ENCODE measurements around the gene PLXNA4.

Gene PLXNA4

GRCh38 chr7:132367004-132367403 lies 209.3 kb downstream of the PLXNA4 start:
- Histone ChIP-seq H2BK12ac (ENCODE audit: low read length in 2 of 2) (no peak overlapping the region), H3K9me3 (ENCODE audit: control insufficient read depth, low read length) (no peaks in the 10 kb centered on the region), H4K8ac (ENCODE audit: low read length) (no peak overlapping the region), H2BK15ac (ENCODE audit: low read depth, poor library complexity, severe bottlenecking) (no peak overlapping the region), H4K91ac (ENCODE audit: low read length) (no peak overlapping the region), H3K4me2 (ENCODE audit: low read length, poor library complexity, severe bottlenecking) (no peak overlapping the region), H2BK5ac (ENCODE audit: low read depth, low read length, poor library complexity, severe bottlenecking) (no peak overlapping the region), H3K4ac (ENCODE audit: low read depth in 1 of 2, low read length in 2 of 2) (no peak overlapping the region), H2BK120ac (ENCODE audit: low read depth, low read length) (no peak overlapping the region), H2AFZ (ENCODE audit: low read depth, low read length) (no peak overlapping the region), H3K23ac (ENCODE audit: low read length in 2 of 2) (no peak overlapping the region), H3K4me3 (ENCODE audit: insufficient read depth in 1 of 2, low read depth in 1 of 2, low read length in 2 of 2) (no peak overlapping the region), H2AK5ac (ENCODE audit: low read length, severe bottlenecking) (no peak overlapping the region), H3K27ac (ENCODE audit: low read length, poor library complexity, severe bottlenecking) (no peak overlapping the region), H3K18ac (ENCODE audit: low read depth in 1 of 2, low read length in 2 of 2) (no peak overlapping the region), H3K79me1 (replicated peaks; ENCODE audit: low read length, poor library complexity, severe bottlenecking) (no peaks in the 10 kb centered on the region), H3K27me3 (ENCODE audit: control insufficient read depth in 1 of 2, insufficient read depth in 1 of 2, low read length in 2 of 2) (peaks cover 0 to 3% of the 10 kb centered on the region in 2 experiments), H3K4me1 (ENCODE audit: control insufficient read depth, insufficient read depth, low read depth, low read length) (no peaks in the 10 kb centered on the region), H3K9ac (ENCODE audit: low read length) (no peak overlapping the region), H3K36me3 (ENCODE audit: control insufficient read depth in 1 of 2, insufficient read depth in 2 of 2, low read depth in 1 of 2, low read length in 2 of 2) (no peaks in the 10 kb centered on the region), H3K14ac (ENCODE audit: low read length in 2 of 2) (no peak overlapping the region)
- no peak for DNase-seq
- WGBS: 100% methylated on average over 1 of the region's 1 CpG

- Histone ChIP-seq H3K4me2 (ENCODE audit: low read length, poor library complexity, severe bottlenecking) (no peak overlapping the region), H3K9me3 (ENCODE audit: control insufficient read depth, low read length) (no peaks in the 10 kb centered on the region), H3K14ac (ENCODE audit: low read length in 2 of 2) (no peak overlapping the region), H3K4ac (ENCODE audit: low read depth in 1 of 2, low read length in 2 of 2) (no peak overlapping the region), H2BK12ac (ENCODE audit: low read length in 2 of 2) (no peak overlapping the region), H2BK5ac (ENCODE audit: low read depth, low read length, poor library complexity, severe bottlenecking) (no peak overlapping the region), H3K27ac (ENCODE audit: low read length, poor library complexity, severe bottlenecking) (no peak overlapping the region), H3K4me1 (ENCODE audit: control insufficient read depth, insufficient read depth, low read depth, low read length) (no peaks in the 10 kb centered on the region), H3K23ac (ENCODE audit: low read length in 2 of 2) (no peak overlapping the region), H3K27me3 (ENCODE audit: control insufficient read depth in 1 of 2, insufficient read depth in 1 of 2, low read length in 2 of 2) (peaks cover 0 to 2% of the 10 kb centered on the region in 2 experiments), H2AK5ac (ENCODE audit: low read length, severe bottlenecking) (no peak overlapping the region), H3K36me3 (ENCODE audit: control insufficient read depth in 1 of 2, insufficient read depth in 2 of 2, low read depth in 1 of 2, low read length in 2 of 2) (no peaks in the 10 kb centered on the region), H3K4me3 (ENCODE audit: insufficient read depth in 1 of 2, low read depth in 1 of 2, low read length in 2 of 2) (no peak overlapping the region), H3K9ac (ENCODE audit: low read length) (no peak overlapping the region), H3K18ac (ENCODE audit: low read depth in 1 of 2, low read length in 2 of 2) (no peak overlapping the region), H2BK120ac (ENCODE audit: low read depth, low read length) (no peak overlapping the region), H3K79me1 (replicated peaks; ENCODE audit: low read length, poor library complexity, severe bottlenecking) (no peaks in the 10 kb centered on the region), H4K8ac (ENCODE audit: low read length) (no peak overlapping the region), H2AFZ (ENCODE audit: low read depth, low read length) (no peak overlapping the region), H2BK15ac (ENCODE audit: low read depth, poor library complexity, severe bottlenecking) (no peak overlapping the region), H4K91ac (ENCODE audit: low read length) (no peak overlapping the region)
- no peak for DNase-seq
- 93% methylated on average over 5 of the region's 5 CpGs for WGBS
These were observed 212.0 kb downstream of the PLXNA4 start for GRCh38 chr7:132364226-132364625.

GRCh38 chr7:132362059-132362458 lies 214.2 kb downstream of the PLXNA4 start:
- no peak overlapping the region for H2BK5ac ChIP-seq (ENCODE audit: low read depth, low read length, poor library complexity, severe bottlenecking)
- no peak overlapping the region for H4K8ac ChIP-seq (ENCODE audit: low read length)
- H3K9me3 ChIP-seq (ENCODE audit: control insufficient read depth, low read length): no peaks in the 10 kb centered on the region
- H2BK12ac ChIP-seq (ENCODE audit: low read length in 2 of 2): no peak overlapping the region
- no peak overlapping the region for H3K4me3 ChIP-seq (ENCODE audit: insufficient read depth in 1 of 2, low read depth in 1 of 2, low read length in 2 of 2)
- no peak overlapping the region for H3K9ac ChIP-seq (ENCODE audit: low read length)
- H3K27ac ChIP-seq (ENCODE audit: low read length, poor library complexity, severe bottlenecking): no peak overlapping the region
- H3K79me1 ChIP-seq (replicated peaks; ENCODE audit: low read length, poor library complexity, severe bottlenecking): no peaks in the 10 kb centered on the region
- no peak overlapping the region for H4K91ac ChIP-seq (ENCODE audit: low read length)
- H3K36me3 ChIP-seq (ENCODE audit: control insufficient read depth in 1 of 2, insufficient read depth in 2 of 2, low read depth in 1 of 2, low read length in 2 of 2): no peaks in the 10 kb centered on the region
- no peak for DNase-seq
- H3K4ac ChIP-seq (ENCODE audit: low read depth in 1 of 2, low read length in 2 of 2): no peak overlapping the region
- H3K14ac ChIP-seq (ENCODE audit: low read length in 2 of 2): no peak overlapping the region
- no peak overlapping the region for H3K23ac ChIP-seq (ENCODE audit: low read length in 2 of 2)
- no peak overlapping the region for H3K4me2 ChIP-seq (ENCODE audit: low read length, poor library complexity, severe bottlenecking)
- WGBS: 40% methylated on average over 1 of the region's 2 CpGs
- H2BK120ac ChIP-seq (ENCODE audit: low read depth, low read length): no peak overlapping the region
- no peak overlapping the region for H2AK5ac ChIP-seq (ENCODE audit: low read length, severe bottlenecking)
- no peak overlapping the region for H2AFZ ChIP-seq (ENCODE audit: low read depth, low read length)
- no peaks in the 10 kb centered on the region for H3K4me1 ChIP-seq (ENCODE audit: control insufficient read depth, insufficient read depth, low read depth, low read length)
- H3K18ac ChIP-seq (ENCODE audit: low read depth in 1 of 2, low read length in 2 of 2): no peak overlapping the region
- H2BK15ac ChIP-seq (ENCODE audit: low read depth, poor library complexity, severe bottlenecking): no peak overlapping the region
- H3K27me3 ChIP-seq (ENCODE audit: control insufficient read depth in 1 of 2, insufficient read depth in 1 of 2, low read length in 2 of 2): peaks cover 0 to 1% of the 10 kb centered on the region in 2 experiments

GRCh38 chr7:132361146-132361545 lies 215.1 kb downstream of the PLXNA4 start:
- peaks cover 0 to 4% of the 10 kb centered on the region in 2 experiments for H3K27me3 ChIP-seq (ENCODE audit: control insufficient read depth in 1 of 2, insufficient read depth in 1 of 2, low read length in 2 of 2)
- no peaks in the 10 kb centered on the region for H3K36me3 ChIP-seq (ENCODE audit: control insufficient read depth in 1 of 2, insufficient read depth in 2 of 2, low read depth in 1 of 2, low read length in 2 of 2)
- no peak for DNase-seq
- no peak overlapping the region for H3K23ac ChIP-seq (ENCODE audit: low read length in 2 of 2)
- no peak overlapping the region for H2AK5ac ChIP-seq (ENCODE audit: low read length, severe bottlenecking)
- H2BK15ac ChIP-seq (ENCODE audit: low read depth, poor library complexity, severe bottlenecking): no peak overlapping the region
- no peak overlapping the region for H2BK12ac ChIP-seq (ENCODE audit: low read length in 2 of 2)
- H2BK120ac ChIP-seq (ENCODE audit: low read depth, low read length): no peak overlapping the region
- H4K91ac ChIP-seq (ENCODE audit: low read length): no peak overlapping the region
- no peak overlapping the region for H3K27ac ChIP-seq (ENCODE audit: low read length, poor library complexity, severe bottlenecking)
- no peak overlapping the region for H2AFZ ChIP-seq (ENCODE audit: low read depth, low read length)
- H3K14ac ChIP-seq (ENCODE audit: low read length in 2 of 2): no peak overlapping the region
- no peak overlapping the region for H3K4me3 ChIP-seq (ENCODE audit: insufficient read depth in 1 of 2, low read depth in 1 of 2, low read length in 2 of 2)
- no peaks in the 10 kb centered on the region for H3K9me3 ChIP-seq (ENCODE audit: control insufficient read depth, low read length)
- no peaks in the 10 kb centered on the region for H3K4me1 ChIP-seq (ENCODE audit: control insufficient read depth, insufficient read depth, low read depth, low read length)
- no peak overlapping the region for H3K4ac ChIP-seq (ENCODE audit: low read depth in 1 of 2, low read length in 2 of 2)
- H3K9ac ChIP-seq (ENCODE audit: low read length): no peak overlapping the region
- H3K79me1 ChIP-seq (replicated peaks; ENCODE audit: low read length, poor library complexity, severe bottlenecking): no peaks in the 10 kb centered on the region
- H3K4me2 ChIP-seq (ENCODE audit: low read length, poor library complexity, severe bottlenecking): no peak overlapping the region
- H3K18ac ChIP-seq (ENCODE audit: low read depth in 1 of 2, low read length in 2 of 2): no peak overlapping the region
- 74% methylated on average over 5 of the region's 5 CpGs for WGBS
- H4K8ac ChIP-seq (ENCODE audit: low read length): no peak overlapping the region
- no peak overlapping the region for H2BK5ac ChIP-seq (ENCODE audit: low read depth, low read length, poor library complexity, severe bottlenecking)
